Spleen (tissue), 7 donors: Measurements from ENCODE around the gene SLC34A1.

ENCODE experiments used
- CTCF ChIP-seq, 11 experiments: fragments of 200-600 bp in 7 of 11; fragments of 450-650 bp in 4 of 11; sonication (generic) in 4 of 11; IDR thresholded peaks in 8 of 11; conservative IDR thresholded peaks in 3 of 11; 1 replicate in 7 of 11; 2 replicates in 4 of 11; pipeline versions ENCODE4 v1.4.0 to v1.8.0; 2016 to 2021; ENCODE audit warnings: antibody characterized with exemption in 11 of 11, inconsistent platforms in 4 of 11, mild to moderate bottlenecking in 1 of 11
- POLR2A ChIP-seq, 3 donors: fragments of 450-650 bp; IDR thresholded peaks; one replicate each; pipeline ENCODE4 v1.5.1; 2017; ENCODE audit warnings: antibody characterized with exemption in 3 of 3, mild to moderate bottlenecking in 1 of 3
- POLR2AphosphoS5 ChIP-seq, 3 donors: sonication (generic); formaldehyde crosslinking; IDR thresholded peaks; one replicate each; pipeline ENCODE4 v1.5.1; 2017; ENCODE audit warnings: antibody characterized with exemption in 3 of 3
- donor health status: DM: no; HTN: no; CAD: no; lungs with moderate emphysema.
- donor health status: DM: no; HTN: no; CAD: no.
- donor health status: DM: no; HTN: no; CAD: no.

DNA sequence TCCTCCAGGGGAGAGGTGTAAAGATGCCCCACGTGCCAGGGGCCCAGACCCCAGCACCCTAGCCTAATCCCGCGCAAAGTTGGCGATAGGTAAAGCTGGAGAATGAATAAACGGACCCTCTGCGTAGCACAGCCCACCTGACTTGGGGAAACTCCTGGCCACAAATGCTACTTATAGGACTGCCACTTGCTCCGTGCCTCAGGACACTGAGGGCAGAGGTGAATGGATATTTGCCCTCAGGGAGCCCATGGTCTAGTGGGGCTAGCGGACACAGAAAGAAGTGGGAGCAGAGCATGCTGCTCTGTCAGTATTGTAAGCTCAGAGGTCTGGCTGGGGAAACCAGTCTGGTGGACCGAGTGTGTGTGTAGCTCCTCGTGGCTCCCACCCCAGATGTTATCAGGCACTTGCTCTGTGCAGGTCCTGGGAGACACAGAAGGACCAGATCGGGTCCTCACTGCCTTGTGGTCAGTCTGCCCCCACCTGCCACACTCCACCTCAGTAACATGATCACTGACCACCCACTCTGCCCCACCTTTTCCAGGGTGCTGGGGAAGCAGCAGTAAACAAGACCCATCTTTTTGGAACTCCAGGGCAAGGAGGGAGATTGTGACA, 43.1 kb downstream of the SLC34A1 start:
- TF ChIP-seq CTCF (IDR thresholded peaks at IDR 0.05 in 8 of 11, conservative IDR thresholded peaks at IDR 0.05 in 3 of 11) (no peak), POLR2A (IDR thresholded peaks at IDR 0.05) (no peak), POLR2AphosphoS5 (IDR thresholded peaks at IDR 0.05) (no peak)
